ENCODE measurements around the gene CTCFL.

The CTCFL gene

GRCh38 chr20:57459278-57459677 lies 65.7 kb downstream of the CTCFL start:
- TF ChIP-seq, protein P1, sequence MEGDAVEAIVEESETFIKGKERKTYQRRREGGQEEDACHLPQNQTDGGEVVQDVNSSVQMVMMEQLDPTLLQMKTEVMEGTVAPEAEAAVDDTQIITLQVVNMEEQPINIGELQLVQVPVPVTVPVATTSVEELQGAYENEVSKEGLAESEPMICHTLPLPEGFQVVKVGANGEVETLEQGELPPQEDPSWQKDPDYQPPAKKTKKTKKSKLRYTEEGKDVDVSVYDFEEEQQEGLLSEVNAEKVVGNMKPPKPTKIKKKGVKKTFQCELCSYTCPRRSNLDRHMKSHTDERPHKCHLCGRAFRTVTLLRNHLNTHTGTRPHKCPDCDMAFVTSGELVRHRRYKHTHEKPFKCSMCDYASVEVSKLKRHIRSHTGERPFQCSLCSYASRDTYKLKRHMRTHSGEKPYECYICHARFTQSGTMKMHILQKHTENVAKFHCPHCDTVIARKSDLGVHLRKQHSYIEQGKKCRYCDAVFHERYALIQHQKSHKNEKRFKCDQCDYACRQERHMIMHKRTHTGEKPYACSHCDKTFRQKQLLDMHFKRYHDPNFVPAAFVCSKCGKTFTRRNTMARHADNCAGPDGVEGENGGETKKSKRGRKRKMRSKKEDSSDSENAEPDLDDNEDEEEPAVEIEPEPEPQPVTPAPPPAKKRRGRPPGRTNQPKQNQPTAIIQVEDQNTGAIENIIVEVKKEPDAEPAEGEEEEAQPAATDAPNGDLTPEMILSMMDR (conservative IDR thresholded peaks at IDR 0.05; ENCODE audit: low read depth, low read length): no peak
- DNase-seq (ENCODE audit: low read depth): no peak
- no peak overlapping the region for H3K4me3 ChIP-seq (ENCODE audit: low read depth, low read length)

DNA sequence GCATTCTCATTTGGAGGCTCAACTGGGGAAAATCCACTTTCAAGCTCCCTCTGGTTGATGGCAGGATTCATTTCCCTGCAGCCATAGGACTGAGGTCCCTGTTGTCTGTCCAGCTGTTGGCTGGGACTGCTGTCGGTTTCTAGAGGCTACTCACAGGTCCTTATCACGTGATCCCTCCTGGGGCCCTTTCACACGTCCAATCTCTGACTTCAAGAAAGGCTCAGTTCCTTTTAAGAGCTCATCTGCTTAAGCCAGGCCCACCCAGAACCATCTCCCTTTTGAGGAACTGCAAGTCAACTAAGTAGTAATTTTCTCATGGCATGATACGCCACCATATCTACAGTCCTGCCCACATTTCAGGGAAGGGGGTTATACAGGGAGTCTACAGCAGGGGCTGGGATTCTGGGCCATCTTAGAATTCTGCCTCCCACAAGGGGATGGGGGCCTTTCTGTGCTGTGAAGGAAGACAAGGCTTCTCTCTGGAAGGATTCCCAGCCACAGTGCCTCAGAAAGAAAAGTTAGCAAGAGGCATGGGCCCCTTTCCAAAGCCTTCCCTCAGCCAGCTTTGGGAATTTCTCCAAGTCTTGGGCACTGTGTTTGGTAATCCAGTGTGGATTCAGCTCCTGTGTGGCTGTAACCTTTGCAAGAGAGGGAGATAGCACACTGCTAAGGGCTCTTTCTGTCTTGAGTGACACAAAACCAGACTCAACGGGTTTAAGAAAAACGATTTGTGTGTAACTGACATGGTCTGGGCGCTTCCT lies 66.4 kb downstream of the CTCFL start:
- TF ChIP-seq, protein P1 (conservative IDR thresholded peaks at IDR 0.05; ENCODE audit: low read depth, low read length): no peak
- no peak overlapping the region for H3K4me3 ChIP-seq (ENCODE audit: low read depth, low read length)
- no peak for DNase-seq (ENCODE audit: low read depth)

DNA sequence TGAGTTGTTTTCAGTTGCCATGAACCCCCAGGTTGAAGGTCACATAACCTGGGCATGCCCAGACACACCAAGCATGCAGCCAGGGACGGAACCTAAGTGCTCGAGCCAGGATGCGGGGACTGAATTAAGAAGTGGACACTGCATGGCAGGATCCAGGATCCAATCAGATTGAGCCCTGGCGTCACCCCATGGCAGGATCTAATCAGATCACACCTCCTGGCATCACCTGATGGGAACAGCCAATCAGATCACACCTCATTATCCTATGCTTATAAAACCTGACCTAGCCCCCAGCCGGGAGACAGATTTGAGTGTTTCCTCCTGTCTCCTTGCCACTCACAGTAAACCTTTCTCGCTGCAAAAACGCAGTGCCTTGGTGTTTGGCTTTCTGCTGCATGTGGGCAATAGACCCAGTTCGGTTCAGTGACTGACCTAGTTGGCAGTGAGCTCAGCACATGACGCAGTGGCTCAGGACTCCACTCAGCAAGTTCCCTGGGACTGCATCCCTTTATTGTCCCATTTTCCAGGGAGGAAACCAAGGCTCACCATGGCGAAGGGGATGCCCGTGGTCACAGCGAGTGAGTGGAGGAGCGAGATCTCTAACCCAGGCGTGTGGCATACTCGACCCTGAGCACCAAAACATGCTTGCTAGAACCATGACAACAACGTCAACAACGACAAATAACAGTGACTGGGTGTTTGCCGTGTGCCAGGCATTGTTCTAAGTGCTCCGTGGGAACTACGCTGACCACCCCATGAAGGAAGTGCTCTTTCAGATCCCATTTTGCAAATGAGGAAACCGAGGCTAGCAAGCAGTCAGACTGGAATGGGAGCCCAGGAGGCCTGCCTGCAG lies 67.5 kb downstream of the CTCFL start:
- DNase-seq (ENCODE audit: low read depth): no peak
- TF ChIP-seq, protein P1 (conservative IDR thresholded peaks at IDR 0.05; ENCODE audit: low read depth, low read length): no peak
- no peak overlapping the region for H3K4me3 ChIP-seq (ENCODE audit: low read depth, low read length)

DNA sequence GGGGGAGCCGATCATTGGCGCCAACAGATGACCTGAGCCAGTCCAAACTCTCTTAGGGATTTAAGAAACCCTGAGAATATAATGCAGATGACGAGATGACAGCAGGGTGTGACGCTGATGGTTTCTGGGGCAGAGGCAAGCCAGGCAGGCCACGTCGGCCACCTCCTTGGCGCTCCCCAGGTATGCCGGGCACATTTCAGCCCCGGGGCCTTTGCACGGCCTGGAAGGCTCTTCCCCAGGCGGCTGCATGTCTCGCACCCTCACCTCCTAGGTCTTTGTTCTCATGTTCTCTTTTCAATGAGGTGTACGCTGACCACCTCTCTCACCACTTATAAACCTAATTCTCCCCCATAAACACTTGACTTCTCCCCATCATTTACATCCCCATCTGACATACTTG lies 68.8 kb downstream of the CTCFL start:
- DNase-seq (ENCODE audit: low read depth): no peak
- TF ChIP-seq, protein P1 (conservative IDR thresholded peaks at IDR 0.05; ENCODE audit: low read depth, low read length): no peak
- no peak overlapping the region for H3K4me3 ChIP-seq (ENCODE audit: low read depth, low read length)

DNA sequence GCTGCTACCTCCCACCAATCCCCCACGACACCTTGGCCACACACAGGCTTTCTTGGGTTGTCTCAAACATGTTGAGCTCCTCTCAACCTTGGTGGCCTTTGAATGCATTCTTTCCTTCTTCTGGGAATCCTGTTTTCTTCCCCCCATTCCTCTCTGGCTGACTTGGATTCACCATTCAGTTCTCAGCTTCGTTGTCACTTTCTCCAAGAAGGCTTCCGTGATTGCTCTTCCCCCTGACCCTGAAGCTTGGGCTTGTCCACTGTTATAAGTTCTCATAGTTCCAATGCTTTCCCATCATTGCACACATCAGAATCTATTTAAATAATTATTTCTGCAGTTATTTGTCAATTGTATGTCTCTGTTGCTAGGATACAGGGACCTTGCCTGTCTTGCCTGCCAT lies 69.6 kb downstream of the CTCFL start:
- TF ChIP-seq, protein P1 (conservative IDR thresholded peaks at IDR 0.05; ENCODE audit: low read depth, low read length): no peak
- H3K4me3 ChIP-seq (ENCODE audit: low read depth, low read length): no peak overlapping the region

DNA sequence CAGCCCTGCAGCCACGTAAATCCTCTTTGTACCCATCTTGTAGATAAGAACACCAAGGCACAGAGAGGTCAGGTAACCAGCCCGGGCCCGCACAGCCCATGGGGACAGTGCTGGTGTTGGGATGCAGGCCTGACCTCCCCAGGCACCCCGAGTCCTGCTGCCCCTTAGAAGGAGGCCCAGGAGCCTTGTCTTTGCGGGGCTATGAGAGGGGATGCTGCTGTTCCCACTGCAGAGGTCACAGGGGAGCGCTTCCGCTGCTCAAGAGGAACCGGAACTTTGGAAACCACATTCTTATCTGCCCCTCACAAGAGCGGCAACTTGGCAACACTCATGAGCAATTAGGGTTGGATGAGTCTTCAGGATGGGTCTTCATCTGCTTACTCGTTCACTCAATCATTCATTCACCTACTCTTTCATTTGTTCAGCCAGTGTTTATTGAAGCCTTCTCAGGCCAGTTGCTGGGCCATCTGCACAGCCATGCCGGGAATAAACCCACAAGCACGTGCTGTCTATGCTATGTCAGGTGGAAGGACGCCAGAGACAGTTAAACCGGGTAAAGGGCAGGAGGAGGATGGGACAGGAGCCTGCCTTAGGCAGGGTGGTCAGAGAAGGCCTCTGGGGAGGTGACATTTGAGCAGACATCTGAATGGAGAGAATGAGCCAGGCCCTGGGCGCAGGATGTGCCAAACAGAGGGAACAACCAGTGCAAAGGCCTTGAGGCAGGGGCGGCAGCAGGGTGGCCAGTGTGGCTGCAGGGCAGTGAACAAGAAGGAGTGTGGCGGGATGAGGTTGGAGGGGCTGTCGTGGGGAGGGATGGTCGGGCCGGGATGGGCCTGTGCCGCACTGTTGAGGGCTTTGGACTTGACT lies 72.9 kb downstream of the CTCFL start:
- H3K4me3 ChIP-seq (ENCODE audit: low read depth, low read length): no peak overlapping the region
- TF ChIP-seq, protein P1 (conservative IDR thresholded peaks at IDR 0.05; ENCODE audit: low read depth, low read length): no peak
- no peak for DNase-seq (ENCODE audit: low read depth)

More for the DNA sequence above, 69.6 kb downstream of the CTCFL start:
- no peak for DNase-seq (ENCODE audit: low read depth)

All from choroid plexus epithelial cell (primary cell).